ENCODE results near the gene CCDC51.
"Not testable (repeated sequence)": the region's sequence is repeated elsewhere in the genome, so short reads cannot be mapped to it uniquely, and the experiment has no call there.

Gene CCDC51

GRCh38 chr3:48405971-48406370, 33.9 kb downstream of the CCDC51 start:
- DNase-seq (ENCODE audit: low read depth), result no peak

- no peak for DNase-seq (ENCODE audit: low read depth)
These were observed 34.5 kb downstream of the CCDC51 start for GRCh38 chr3:48405343-48405881.

GRCh38 chr3:48404440-48405342, 35.2 kb downstream of the CCDC51 start:
- no peak for DNase-seq (ENCODE audit: low read depth)

- DNase-seq (ENCODE audit: low read depth), result no peak
These were observed 36.1 kb downstream of the CCDC51 start for GRCh38 chr3:48403533-48404439.

GRCh38 chr3:48402907-48403306, 37.0 kb downstream of the CCDC51 start:
- DNase-seq (ENCODE audit: low read depth), result no peak

GRCh38 chr3:48402281-48402732, 37.6 kb downstream of the CCDC51 start:
- DNase-seq (ENCODE audit: low read depth), result no peak

GRCh38 chr3:48401434-48401901, 38.5 kb downstream of the CCDC51 start:
- not testable (repeated sequence) for DNase-seq (ENCODE audit: low read depth)

GRCh38 chr3:48400824-48401433, 39.0 kb downstream of the CCDC51 start:
- DNase-seq (ENCODE audit: low read depth), result peak; percentile 45

GRCh38 chr3:48399387-48400172, 40.3 kb downstream of the CCDC51 start:
- DNase-seq (ENCODE audit: low read depth), result no peak

- DNase-seq (ENCODE audit: low read depth), result no peak
These were observed 41.1 kb downstream of the CCDC51 start for GRCh38 chr3:48398701-48399386.

GRCh38 chr3:48397767-48398681, 41.9 kb downstream of the CCDC51 start:
- no peak for DNase-seq (ENCODE audit: low read depth)

- no peak for DNase-seq (ENCODE audit: low read depth)
These were observed 44.2 kb downstream of the CCDC51 start for GRCh38 chr3:48395714-48396113.

GRCh38 chr3:48394391-48394790, 45.5 kb downstream of the CCDC51 start:
- DNase-seq (ENCODE audit: low read depth), result no peak

- no peak for DNase-seq (ENCODE audit: low read depth)
These were observed 51.0 kb downstream of the CCDC51 start for GRCh38 chr3:48388966-48389365.

GRCh38 chr3:48387634-48388033, 52.3 kb downstream of the CCDC51 start:
- no peak for DNase-seq (ENCODE audit: low read depth)
